NCI-H524 treated with DMSO at 0.1 percent for 48 hours (cell line): Measurements from ENCODE around the gene SCN5A.

Source experiments
- DNase-seq: peaks from one replicate; lab custom pipeline; 2025; lab: John Stamatoyannopoulos, UW

SCN5A gene

GRCh38 chr3:38541806-38542205 is 107.7 kb downstream of the SCN5A start:
- DNase-seq, result peak; percentile 48

GRCh38 chr3:38538773-38539353 is 110.6 kb downstream of the SCN5A start:
- no peak for DNase-seq

GRCh38 chr3:38536671-38537070 is 112.8 kb downstream of the SCN5A start:
- no peak for DNase-seq

DNA sequence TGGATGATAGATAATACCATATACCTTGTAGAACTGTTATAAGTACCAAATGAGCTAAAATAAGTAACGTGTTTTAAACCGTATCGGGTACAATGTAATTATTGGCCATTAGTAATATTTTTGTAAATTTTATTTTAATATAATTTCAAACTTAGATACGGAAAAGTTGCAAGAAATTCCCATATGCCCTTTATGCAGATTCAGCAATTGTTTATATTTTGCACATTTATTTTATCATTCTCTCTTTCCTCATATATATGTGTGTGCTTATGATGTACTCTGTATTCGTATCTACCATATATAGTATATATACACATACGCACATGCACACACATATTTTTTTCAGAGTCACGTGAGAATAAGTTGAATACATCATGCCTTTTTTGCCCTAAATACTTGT is 114.9 kb downstream of the SCN5A start:
- DNase-seq, result no peak

DNA sequence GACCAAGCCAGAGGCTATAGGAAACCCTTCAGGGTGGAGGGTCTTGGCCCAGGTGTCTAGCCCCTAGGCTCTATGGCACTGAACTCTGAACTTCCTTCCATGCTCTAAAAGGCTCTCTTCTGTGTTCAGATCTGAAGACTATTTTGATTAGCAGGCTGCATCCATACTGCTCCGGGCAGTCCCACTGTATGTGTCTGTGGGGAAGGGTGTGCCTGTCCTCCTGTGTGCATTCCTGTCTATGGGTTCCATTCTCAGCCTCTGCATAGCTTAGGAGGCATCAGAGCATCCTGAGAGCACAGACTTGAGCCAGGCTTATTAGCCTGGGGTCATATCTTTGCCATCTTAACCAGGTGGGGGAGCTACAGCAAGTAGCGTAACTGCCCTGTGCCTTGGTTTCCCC is 115.3 kb downstream of the SCN5A start:
- no peak for DNase-seq

DNA sequence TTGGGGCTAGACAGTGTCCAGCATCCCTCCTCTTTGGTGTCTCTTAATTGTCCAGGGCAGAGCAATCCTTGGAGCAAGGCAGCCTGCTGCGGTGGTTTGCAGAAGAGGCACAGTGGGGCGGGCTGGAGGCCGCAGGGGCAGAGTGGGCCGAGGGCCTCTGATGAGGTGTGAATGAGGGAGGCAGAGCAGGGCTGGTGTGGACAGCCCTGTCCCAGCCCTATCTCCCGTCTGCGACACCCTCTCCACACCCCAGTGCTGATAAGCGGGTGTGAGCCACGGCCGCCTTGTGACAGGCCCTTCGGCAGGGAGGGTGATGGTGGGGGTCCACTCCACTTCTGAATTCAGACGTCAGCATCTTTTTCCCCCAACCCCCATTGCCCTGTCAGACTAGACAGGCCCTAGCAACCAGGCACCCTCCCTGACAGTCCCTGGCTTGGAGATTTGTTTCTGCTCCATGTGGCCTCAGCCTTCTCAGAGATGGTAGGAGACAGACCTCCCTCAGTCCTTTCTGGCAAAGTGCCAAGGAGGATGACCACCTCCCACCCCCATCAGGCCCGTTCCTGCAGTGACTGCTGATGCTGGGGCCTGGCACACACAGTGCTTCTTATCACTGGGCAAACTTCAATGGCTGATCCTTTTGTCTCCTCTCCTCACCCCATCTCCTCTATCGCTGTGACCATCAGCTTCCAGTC is 116.1 kb downstream of the SCN5A start:
- no peak for DNase-seq

- no peak for DNase-seq
Observed at GRCh38 chr3:38532529-38532928, 117.0 kb downstream of the SCN5A start.

- DNase-seq, result no peak
Observed at GRCh38 chr3:38528457-38528856, 121.0 kb downstream of the SCN5A start.

DNA sequence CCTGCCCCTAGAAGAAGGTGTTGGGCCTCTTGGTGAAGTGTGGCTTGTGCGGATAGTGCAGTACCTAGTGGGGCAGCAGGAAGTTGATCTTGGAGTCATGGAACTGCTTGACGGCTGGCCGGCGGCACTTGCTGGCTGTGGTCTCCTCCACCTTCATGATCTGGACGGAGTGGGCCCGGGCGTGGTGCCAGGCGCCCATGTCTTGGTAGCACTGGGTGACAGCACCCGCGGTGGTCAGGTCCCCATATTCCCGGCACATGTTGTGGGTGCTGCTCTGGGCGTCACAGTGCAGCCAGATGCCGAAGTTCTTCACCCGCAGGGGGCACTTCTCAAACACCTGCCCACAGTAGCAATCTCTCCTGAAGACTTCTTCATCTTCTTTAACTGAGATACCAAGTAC is 122.7 kb downstream of the SCN5A start:
- no peak for DNase-seq

DNA sequence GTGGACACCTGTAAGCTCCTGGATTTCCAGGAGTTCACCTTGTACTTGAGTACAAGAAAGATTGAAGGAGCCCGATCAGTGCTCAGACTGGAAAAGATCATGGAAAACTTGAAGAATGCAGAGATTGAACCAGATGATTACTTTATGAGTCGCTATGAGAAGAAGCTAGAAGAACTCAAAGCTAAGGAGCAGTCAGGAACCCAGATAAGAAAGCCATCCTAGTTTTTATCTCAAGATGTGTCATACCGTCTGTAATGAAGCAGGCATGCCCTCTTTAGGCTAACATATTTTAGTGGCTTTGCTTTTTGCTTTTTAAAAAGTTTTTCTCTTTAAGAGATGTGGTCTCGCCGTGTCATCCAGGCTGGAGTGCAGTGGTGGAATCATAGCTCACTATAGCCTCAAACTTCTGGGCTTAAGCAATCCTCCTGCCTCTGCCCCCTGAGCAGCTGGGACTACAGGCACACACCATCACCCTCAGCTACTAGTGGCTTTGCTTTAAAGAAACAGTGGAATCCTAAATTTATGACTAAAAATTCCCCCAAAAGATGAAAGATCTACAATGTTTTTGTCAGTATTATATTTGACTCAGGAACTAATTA is 125.2 kb downstream of the SCN5A start:
- DNase-seq, result no peak

DNA sequence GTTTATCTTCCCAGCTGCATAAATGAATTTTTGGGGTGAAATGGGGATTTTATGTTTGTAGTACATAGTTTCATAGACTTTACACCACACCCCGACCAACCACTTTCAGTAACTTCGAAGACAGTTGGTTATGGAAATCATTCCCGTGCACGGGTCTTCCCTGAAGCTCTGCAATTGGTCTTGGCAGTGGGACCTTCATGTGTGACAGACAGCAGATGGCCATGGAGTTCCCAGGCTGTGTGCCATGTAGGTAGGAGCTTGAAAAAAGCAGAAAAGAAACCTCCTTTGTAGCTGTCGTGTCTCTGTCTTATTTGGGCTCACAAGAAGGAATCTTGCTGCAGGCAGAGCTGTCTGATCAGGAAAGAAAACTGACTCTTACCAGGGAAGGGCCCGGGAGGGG is 127.5 kb downstream of the SCN5A start:
- no peak for DNase-seq

DNA sequence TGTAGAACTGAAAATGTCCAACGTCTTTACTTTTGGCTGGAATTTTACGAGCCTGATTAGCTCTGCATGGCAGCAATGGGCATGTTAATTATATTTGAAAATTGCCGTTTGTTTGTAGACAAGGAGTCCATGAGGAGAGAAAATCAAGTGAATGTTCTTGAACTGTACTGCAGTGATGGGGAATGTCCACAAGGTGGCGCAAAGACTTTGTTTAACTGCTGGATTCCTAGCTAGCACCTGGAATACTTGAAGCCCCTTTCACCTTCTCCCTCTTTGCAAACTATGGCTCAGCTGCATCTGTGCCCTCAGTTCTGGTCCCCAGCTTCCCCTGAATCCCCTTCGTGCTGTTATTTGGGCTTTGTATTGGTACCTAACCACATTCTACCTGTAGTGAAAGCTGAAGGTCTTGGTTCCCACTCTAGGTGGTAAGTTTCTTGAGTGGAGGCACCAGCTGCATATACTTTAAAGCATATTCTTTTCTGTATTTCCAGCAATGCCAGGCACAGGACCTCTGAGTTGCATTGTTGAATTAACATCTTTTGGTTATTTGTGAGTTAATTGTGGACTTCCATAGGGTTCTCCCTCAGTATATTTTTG is 128.0 kb downstream of the SCN5A start:
- DNase-seq, result peak; percentile 1

GRCh38 chr3:38519651-38520050 is 129.8 kb downstream of the SCN5A start:
- no peak for DNase-seq

- DNase-seq, result no peak
Observed at GRCh38 chr3:38519000-38519399, 130.5 kb downstream of the SCN5A start.

- no peak for DNase-seq
Observed at GRCh38 chr3:38516669-38517068, 132.8 kb downstream of the SCN5A start.

DNA sequence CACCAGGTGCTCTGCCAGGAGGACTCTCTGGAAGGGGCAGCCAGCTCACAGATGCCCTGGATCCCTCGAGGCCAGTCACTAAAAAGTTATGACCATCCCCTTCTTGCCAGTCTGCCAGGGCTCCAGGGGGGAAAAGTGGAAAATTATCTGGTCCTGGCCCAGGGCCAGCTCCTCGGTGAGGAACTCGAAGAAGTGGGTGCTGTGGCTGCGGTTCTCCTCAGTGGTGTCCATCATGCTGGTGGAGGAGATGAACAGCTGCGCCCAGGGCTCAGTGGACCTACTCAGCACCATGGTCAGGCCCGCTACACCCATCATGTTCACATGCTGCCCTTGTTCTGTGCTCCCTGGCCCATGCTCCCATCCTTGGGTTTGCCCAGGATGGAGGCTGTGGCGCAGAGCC is 134.1 kb downstream of the SCN5A start:
- DNase-seq, result no peak

DNA sequence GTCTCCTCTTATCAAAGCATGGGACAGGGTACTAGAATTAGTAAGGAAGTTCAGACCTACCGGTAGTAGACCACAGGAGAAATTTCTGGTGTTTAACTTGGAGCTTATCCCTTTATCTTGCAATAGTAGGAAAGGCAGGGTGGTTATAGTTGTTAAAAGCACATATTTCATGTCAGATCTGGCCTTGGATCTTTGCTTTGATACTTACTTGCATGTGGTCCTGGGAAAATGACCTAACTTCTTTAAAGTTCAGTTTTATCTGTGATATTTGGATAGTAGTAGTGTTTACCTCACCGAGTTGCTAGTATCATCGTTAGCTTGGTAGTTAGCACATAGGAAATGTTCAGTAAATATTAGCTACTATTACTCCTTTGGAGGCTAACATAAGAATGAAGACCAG is 137.9 kb downstream of the SCN5A start:
- no peak for DNase-seq

- no peak for DNase-seq
Observed at GRCh38 chr3:38510631-38511030, 138.9 kb downstream of the SCN5A start.

DNA sequence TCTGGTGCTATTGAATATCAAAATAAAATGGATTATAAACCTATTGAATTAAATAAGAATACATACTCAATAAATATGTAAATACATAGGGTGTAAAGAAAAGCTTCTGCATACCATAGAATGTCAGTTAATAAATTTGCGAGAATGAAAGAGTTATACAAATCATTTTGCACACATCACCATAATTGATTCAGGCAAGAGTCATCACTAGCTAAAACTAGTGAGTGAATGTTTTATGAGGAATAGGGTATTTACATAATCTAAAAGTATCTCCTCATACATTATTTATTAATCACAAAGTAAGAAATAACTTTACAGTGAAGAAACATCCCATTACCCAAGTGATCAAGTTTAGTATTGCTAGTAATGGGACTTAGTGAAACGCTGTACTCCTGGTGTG is 139.8 kb downstream of the SCN5A start:
- DNase-seq, result no peak

DNA sequence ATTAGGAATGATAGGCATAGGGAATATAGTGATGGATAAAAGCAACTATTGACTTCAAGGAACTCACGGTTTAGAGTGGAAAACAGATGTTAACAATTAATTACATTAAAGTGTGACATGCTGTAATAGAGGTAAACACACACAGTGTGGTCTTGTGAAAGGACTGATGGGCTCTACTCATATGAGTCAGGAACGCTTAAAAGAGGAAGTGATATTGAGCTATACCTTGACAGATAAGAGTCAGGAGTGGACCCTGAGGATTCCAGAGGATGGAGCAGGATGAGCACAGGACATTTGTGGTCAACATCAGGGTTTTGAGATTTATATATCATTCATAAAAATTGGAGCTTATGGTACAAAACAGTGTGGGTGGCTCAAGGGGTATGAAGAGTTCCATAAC is 142.4 kb downstream of the SCN5A start:
- no peak for DNase-seq

GRCh38 chr3:38500688-38501417 is 148.6 kb downstream of the SCN5A start:
- DNase-seq, result no peak
